ENCODE measurements around the gene MED12.

The MED12 gene

DNA sequence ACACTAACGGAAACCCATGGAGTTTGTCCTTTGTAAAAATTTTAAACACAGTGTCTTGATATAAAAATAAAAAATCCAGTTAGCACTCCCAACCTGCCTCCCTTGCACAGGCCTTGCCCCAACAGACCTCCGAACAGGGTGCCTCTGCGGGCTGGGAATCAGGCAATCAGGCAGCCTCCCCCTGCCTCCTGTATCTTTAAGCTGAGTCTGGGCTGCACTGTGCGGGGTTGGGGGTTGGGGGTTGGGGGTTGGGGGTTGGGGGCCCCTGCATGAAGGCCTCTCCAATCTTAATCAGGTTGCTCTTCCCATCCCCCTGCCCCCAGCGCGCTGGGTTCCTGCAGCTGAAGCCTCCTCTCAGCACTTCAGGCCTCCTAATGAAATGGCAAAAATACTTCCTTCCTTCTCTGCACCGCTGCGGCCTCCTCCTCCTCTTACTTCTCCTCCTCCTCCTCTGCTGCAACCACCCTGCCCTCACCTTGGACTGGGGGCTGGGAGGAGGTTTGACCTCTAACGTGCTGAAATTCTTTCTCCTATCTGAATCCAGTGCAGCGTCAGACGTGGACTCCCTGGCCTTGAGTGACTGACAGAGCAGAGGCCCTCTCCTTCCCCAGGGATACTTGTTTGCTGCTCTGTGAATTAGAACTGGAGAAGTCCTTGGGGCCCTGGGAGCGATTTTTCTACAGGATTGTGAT is 52.9 kb downstream of the MED12 start:
- peak overlapping the region; percentile 7 for H3K4me3 ChIP-seq (ENCODE audit: low read depth, low read length)
- DNase-seq (ENCODE audit: low read depth): peak; percentile 91
- TF ChIP-seq, protein P1, sequence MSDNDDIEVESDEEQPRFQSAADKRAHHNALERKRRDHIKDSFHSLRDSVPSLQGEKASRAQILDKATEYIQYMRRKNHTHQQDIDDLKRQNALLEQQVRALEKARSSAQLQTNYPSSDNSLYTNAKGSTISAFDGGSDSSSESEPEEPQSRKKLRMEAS (IDR thresholded peaks at IDR 0.05; ENCODE audit: low read depth, low read length): no peak
- TF ChIP-seq MYC (IDR thresholded peaks at IDR 0.05; ENCODE audit: low read depth, low read length): no peak
- TF ChIP-seq, protein P2, sequence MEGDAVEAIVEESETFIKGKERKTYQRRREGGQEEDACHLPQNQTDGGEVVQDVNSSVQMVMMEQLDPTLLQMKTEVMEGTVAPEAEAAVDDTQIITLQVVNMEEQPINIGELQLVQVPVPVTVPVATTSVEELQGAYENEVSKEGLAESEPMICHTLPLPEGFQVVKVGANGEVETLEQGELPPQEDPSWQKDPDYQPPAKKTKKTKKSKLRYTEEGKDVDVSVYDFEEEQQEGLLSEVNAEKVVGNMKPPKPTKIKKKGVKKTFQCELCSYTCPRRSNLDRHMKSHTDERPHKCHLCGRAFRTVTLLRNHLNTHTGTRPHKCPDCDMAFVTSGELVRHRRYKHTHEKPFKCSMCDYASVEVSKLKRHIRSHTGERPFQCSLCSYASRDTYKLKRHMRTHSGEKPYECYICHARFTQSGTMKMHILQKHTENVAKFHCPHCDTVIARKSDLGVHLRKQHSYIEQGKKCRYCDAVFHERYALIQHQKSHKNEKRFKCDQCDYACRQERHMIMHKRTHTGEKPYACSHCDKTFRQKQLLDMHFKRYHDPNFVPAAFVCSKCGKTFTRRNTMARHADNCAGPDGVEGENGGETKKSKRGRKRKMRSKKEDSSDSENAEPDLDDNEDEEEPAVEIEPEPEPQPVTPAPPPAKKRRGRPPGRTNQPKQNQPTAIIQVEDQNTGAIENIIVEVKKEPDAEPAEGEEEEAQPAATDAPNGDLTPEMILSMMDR (IDR thresholded peaks at IDR 0.05; ENCODE audit: low read depth, low read length): no peak

DNA sequence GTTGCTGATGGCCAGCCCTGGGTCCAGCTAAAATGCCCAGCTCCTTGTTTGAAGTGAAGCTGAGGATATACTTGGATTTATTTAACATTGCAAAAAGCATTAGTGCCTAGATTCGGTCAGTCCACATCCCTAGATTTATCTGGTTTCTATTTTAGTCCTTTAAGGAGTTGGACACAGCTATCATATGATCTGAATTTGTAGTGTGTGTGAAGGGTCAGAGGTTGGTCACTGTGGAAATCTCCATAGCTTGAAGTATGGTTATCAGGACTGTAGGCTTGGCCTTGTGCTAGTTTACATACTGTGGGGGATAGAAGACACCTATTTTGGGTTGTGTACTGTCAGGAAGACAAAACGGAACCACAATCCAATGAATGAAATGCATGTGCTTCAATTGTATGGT is 55.0 kb downstream of the MED12 start:
- no peak overlapping the region for H3K4me3 ChIP-seq (ENCODE audit: low read depth, low read length)
- TF ChIP-seq MYC (IDR thresholded peaks at IDR 0.05; ENCODE audit: low read depth, low read length): no peak
- TF ChIP-seq POLR2A (IDR thresholded peaks at IDR 0.05; ENCODE audit: extremely low read depth, insufficient read length): no peak
- TF ChIP-seq, protein P1 (IDR thresholded peaks at IDR 0.05; ENCODE audit: low read depth, low read length): no peak
- TF ChIP-seq, protein P2 (IDR thresholded peaks at IDR 0.05; ENCODE audit: low read depth, low read length): no peak
- DNase-seq (ENCODE audit: low read depth): no peak

DNA sequence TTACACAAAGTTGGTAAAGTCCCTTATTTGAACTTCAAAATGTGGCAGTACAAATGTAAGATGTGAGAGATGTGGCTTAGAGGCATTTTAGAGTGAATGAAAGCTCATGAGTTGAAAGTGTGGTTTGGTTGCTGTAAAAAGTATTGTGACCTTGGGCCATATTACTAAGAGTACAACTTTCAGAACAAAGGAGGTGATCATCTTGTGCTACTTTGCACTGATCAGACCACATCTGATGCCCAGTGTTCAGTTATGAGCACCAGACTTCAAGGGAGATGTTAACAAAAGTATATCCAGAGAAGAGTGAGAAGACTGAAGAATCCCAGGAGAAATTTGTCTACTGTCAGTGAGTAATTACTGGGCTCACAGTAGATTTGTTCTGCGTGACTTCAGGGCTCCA is 56.4 kb downstream of the MED12 start:
- TF ChIP-seq, protein P1 (IDR thresholded peaks at IDR 0.05; ENCODE audit: low read depth, low read length): no peak
- TF ChIP-seq MYC (IDR thresholded peaks at IDR 0.05; ENCODE audit: low read depth, low read length) (no peak), POLR2A (IDR thresholded peaks at IDR 0.05; ENCODE audit: extremely low read depth, insufficient read length) (no peak)
- TF ChIP-seq, protein P2 (IDR thresholded peaks at IDR 0.05; ENCODE audit: low read depth, low read length): no peak
- no peak for DNase-seq (ENCODE audit: low read depth)
- H3K4me3 ChIP-seq (ENCODE audit: low read depth, low read length): no peak overlapping the region

DNA sequence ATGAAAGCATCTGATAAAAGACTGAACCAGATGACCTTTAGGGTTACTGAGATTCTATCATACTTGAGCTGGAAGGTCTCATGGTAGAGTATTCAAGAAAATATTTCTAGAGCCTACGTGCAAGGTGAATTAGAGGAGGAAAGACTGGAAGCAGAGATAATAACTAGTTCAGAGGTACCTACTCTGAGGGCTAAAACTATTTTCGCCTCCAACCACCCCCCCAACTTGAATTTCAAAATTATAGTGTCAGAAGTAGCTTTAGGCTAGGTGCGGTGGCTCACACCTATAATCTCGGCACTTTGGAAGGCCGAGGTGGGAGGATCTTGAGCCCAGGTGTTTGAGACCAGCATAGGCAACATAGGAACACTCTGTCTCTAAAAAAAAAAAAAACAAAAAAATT is 57.1 kb downstream of the MED12 start:
- DNase-seq (ENCODE audit: low read depth): no peak
- no peak for TF ChIP-seq POLR2A (IDR thresholded peaks at IDR 0.05; ENCODE audit: extremely low read depth, insufficient read length)
- TF ChIP-seq, protein P1 (IDR thresholded peaks at IDR 0.05; ENCODE audit: low read depth, low read length): no peak
- TF ChIP-seq MYC (IDR thresholded peaks at IDR 0.05; ENCODE audit: low read depth, low read length): no peak
- TF ChIP-seq, protein P2 (IDR thresholded peaks at IDR 0.05; ENCODE audit: low read depth, low read length): no peak
- no peak overlapping the region for H3K4me3 ChIP-seq (ENCODE audit: low read depth, low read length)

DNA sequence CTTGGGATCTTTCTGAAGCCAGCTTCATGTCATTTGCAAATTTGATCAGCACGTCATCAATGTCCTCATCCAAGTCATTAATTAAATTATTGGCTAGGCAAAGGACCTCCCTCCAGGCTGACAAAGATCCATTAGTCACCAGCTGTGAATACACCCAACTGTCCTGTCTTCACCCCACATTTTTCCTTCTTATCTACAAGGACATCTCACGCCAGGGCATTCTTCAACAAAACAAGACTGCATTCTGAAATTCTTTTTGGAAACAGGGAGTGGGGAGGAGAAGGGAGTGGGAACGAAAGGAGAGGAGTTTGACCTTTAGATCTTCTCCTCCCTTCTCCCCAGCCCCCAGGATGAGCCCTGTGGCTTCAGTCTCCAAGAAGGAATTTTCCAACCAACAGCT is 58.9 kb downstream of the MED12 start:
- no peak overlapping the region for H3K4me3 ChIP-seq (ENCODE audit: low read depth, low read length)
- no peak for DNase-seq (ENCODE audit: low read depth)
- TF ChIP-seq, protein P2 (IDR thresholded peaks at IDR 0.05; ENCODE audit: low read depth, low read length): no peak
- TF ChIP-seq, protein P1 (IDR thresholded peaks at IDR 0.05; ENCODE audit: low read depth, low read length): no peak
- no peak for TF ChIP-seq MYC (IDR thresholded peaks at IDR 0.05; ENCODE audit: low read depth, low read length)
- TF ChIP-seq POLR2A (IDR thresholded peaks at IDR 0.05; ENCODE audit: extremely low read depth, insufficient read length): no peak

All from NB4 (cell line).